Upper lobe of right lung (tissue), 1 donor: ENCODE measurements around the gene HCRT. TPM values are rescaled to one million over a fixed set of nuclear protein-coding genes. Genes with fewer than 3 reads are reported as not detected.
A peak's percentile ranks its signal among the peaks of the same experiment; 100 is the strongest.
"Not testable (repeated sequence)": the region's sequence is repeated elsewhere in the genome, so short reads cannot be mapped to it uniquely, and the experiment has no call there.

Experiments used
- ATAC-seq: fragments of 200-7000 bp; cut with Tn5 transposase; one replicate; pipeline ENCODE4 v1.9.1; 2020; ENCODE audit warnings: mild to moderate bottlenecking, moderate library complexity
- DNase-seq: peaks from one replicate; pipeline ENCODE4 v3.0.0-alpha.2; 2020
- H3K27ac ChIP-seq: fragments of 200-600 bp; one replicate; pipeline ENCODE4 v1.8.0; 2022
- H3K27me3 ChIP-seq: fragments of 200-600 bp; one replicate; pipeline ENCODE4 v1.8.0; 2022; ENCODE audit warnings: mild to moderate bottlenecking
- H3K36me3 ChIP-seq: fragments of 200-600 bp; one replicate; pipeline ENCODE4 v1.8.0; 2022
- H3K4me1 ChIP-seq: fragments of 200-600 bp; one replicate; pipeline ENCODE4 v1.8.0; 2022
- H3K4me3 ChIP-seq: fragments of 200-600 bp; one replicate; pipeline ENCODE4 v1.8.0; 2022; ENCODE audit warnings: mild to moderate bottlenecking
- H3K9me3 ChIP-seq: fragments of 200-600 bp; one replicate; pipeline ENCODE4 v1.8.0; 2022
- CTCF ChIP-seq: fragments of 200-600 bp; IDR thresholded peaks from one replicate; pipeline ENCODE4 v1.8.0; 2022; ENCODE audit warnings: antibody characterized with exemption
- intact Hi-C: fragments of 100-400 bp; cut with DNase I; formaldehyde crosslinking; loops from one replicate; pipeline ENCODE4 v1.11.0; 2022
- total RNA-seq: library from RNA; stranded (reverse); fragmentation: NEBNext Ultra II Directional; extraction: Animal tissue kit (Norgen Biotek cat#: 25700); gene quantifications from one replicate; pipeline ENCODE4 v1.2.1, GENCODE V29; 2021
- donor health status: DM: no; HTN: yes; CAD: no; lungs with severe emphysema.

HCRT gene
- total RNA-seq, 1 donor from 2014 or later: not detected

DNA sequence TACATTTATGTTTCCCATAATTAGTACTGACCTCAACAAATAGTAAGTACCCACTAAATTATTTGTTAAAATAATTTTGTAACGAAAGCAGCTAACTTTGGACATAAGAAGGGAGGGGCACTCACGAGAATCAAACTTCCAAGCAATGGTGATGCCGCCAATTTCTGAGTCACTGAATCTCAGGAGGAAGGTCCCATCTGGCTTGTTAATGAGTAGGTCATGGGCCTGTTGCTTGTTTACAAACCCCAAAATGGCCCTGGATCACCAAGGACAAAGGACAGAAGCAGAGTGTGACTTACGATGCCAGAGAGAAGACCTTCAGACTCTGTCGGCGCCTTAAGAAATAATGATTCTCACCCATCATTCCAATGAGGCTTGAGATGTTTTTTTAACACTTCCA lies 24.8 kb upstream of the HCRT start:
- H3K36me3 ChIP-seq: peaks cover 81% of the 10 kb centered on the region

DNA sequence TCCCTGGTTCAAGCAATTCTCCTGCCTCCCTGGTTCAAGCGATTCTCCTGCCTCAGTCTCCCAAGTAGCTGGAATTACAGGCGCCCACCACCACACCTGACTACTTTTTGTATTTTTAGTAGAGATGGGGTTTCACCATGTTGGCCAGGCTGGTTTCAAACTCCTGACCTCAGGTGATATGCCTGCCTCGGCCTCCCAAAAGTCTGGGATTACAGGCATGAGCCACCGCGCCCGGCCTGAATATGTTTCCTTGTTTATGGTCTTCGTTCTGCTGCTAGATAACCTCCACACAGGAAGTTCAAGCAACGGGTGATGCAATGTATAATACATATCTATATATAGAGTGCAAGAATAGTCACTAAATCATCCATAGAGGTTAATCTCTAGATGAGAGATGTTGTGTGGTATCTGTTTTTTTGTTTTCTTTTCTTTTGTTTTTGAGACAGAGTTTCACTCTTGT lies 20.9 kb upstream of the HCRT start:
- DNase-seq, H3K27ac ChIP-seq, H3K4me3 ChIP-seq, H3K9me3 ChIP-seq, H3K27me3 ChIP-seq, intact Hi-C loops, H3K4me1 ChIP-seq: not testable (repeated sequence)
- peaks cover 90% of the 10 kb centered on the region for H3K36me3 ChIP-seq
- peak; percentile 64 for ATAC-seq

More for the DNA sequence above, 24.8 kb upstream of the HCRT start:
- Histone ChIP-seq H3K4me3 (no peak overlapping the region), H3K9me3 (no peaks in the 10 kb centered on the region), H3K27ac (no peak overlapping the region), H3K27me3 (no peaks in the 10 kb centered on the region), H3K4me1 (no peaks in the 10 kb centered on the region)
- DNase-seq: no peak
- no peak for ATAC-seq
- no peak for TF ChIP-seq CTCF
- intact Hi-C loops: no loop called here

GRCh38 chr17:42203354-42203753 lies 18.1 kb upstream of the HCRT start:
- no peak for TF ChIP-seq CTCF

DNA sequence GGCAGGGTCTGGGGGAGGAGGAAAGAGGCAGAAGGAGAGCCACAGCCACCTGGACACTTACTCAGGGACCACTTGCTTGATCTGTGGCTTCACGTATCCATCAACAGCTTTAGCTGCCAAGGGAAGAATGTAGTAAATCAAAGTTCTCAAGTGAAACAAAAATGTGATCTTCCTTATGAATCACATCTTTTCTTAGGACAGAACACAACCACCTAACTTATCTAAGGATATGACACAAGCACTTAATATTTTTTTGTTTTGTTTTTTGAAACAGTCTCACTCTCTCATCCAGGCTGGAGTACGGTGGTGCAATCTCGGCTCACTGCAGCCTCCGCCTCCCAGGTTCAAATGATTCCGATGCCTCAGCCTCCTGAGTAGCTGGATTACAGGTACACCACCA lies 17.4 kb upstream of the HCRT start:
- DNase-seq (no peak), ATAC-seq (no peak)
- TF ChIP-seq CTCF: no peak
- no peaks in the 10 kb centered on the region for H3K4me1 ChIP-seq
- H3K36me3 ChIP-seq: peaks cover 63% of the 10 kb centered on the region
- no peaks in the 10 kb centered on the region for H3K27me3 ChIP-seq
- H3K4me3 ChIP-seq: no peak overlapping the region
- H3K9me3 ChIP-seq: no peaks in the 10 kb centered on the region
- intact Hi-C loops: no loop called here
- no peak overlapping the region for H3K27ac ChIP-seq

More at GRCh38 chr17:42203354-42203753, 18.1 kb upstream of the HCRT start:
- no peak overlapping the region for H3K27ac ChIP-seq
- ATAC-seq (no peak), DNase-seq (no peak)
- H3K36me3 ChIP-seq: peaks cover 69% of the 10 kb centered on the region
- H3K4me1 ChIP-seq: no peaks in the 10 kb centered on the region
- H3K4me3 ChIP-seq: no peak overlapping the region
- no peaks in the 10 kb centered on the region for H3K27me3 ChIP-seq
- intact Hi-C loops: no loop called here
- H3K9me3 ChIP-seq: no peaks in the 10 kb centered on the region

DNA sequence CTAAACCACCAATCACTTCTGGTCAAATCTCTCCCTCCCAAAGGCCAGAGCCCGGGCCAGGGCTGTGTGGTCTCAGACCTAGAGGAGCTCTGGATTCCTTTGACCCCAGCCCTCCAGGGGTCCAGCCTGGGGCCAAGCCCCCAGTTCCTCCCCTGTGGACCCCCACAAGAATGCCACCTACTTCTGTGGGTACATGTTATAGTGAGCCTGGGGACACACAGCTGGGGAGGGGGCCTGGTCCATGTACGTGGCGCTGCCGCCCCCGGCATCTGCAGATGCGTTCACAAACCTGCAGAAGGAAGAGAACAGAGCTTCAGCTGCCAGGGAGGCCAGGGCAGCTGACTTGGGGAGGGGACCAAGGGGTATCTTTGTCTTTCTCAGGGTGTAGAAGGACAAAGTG lies 16.9 kb upstream of the HCRT start:
- DNase-seq: no peak
- intact Hi-C loops: no loop called here
- H3K9me3 ChIP-seq: no peaks in the 10 kb centered on the region
- no peak overlapping the region for H3K27ac ChIP-seq
- no peak for TF ChIP-seq CTCF
- H3K4me1 ChIP-seq: no peaks in the 10 kb centered on the region
- ATAC-seq: no peak
- H3K4me3 ChIP-seq: no peak overlapping the region
- no peaks in the 10 kb centered on the region for H3K27me3 ChIP-seq
- H3K36me3 ChIP-seq: peaks cover 59% of the 10 kb centered on the region

DNA sequence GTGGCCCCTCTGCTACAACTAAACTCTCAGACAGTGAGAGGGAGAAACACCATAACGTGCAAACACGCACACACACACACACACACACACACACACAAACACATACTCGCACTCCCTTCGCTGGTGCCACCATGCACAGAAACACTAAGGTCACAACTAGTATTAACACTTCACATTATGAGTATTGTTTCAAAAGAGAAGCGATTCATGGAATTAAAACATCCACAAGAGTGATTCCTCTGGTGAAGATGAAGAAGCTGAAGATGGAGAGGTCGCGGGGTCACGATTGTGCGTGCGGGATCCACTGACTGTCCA lies 16.2 kb upstream of the HCRT start:
- intact Hi-C loops: no loop called here
- Histone ChIP-seq H3K9me3 (no peaks in the 10 kb centered on the region), H3K4me3 (no peak overlapping the region), H3K27me3 (no peaks in the 10 kb centered on the region), H3K36me3 (peaks cover 52% of the 10 kb centered on the region), H3K4me1 (no peaks in the 10 kb centered on the region), H3K27ac (no peak overlapping the region)
- TF ChIP-seq CTCF: no peak
- ATAC-seq (no peak), DNase-seq (no peak)
